ENCODE data around the gene IFIT1. TPM values are rescaled to one million over a fixed set of nuclear protein-coding genes. Genes with fewer than 3 reads are reported as not detected.

IFIT1 gene
- total RNA-seq = 33.3 and 45.0 TPM in 2 replicates

GRCh38 chr10:89391907-89392756, at the start of gene IFIT1:
Gene IFIT1 (plus strand): TSS chr10:89392623. CDS start chr10:89392713, 90 bp downstream.

GRCh38 chr10:89377705-89378637, 14.5 kb upstream of the IFIT1 start, which contains the start of gene IFIT1B:
Gene IFIT1B (plus strand): TSS chr10:89378056. CDS start chr10:89378136, 80 bp downstream.

GRCh38 chr10:89414146-89414878, 21.9 kb downstream of the IFIT1 start, which contains the start of gene IFIT5:
Gene IFIT5 (plus strand): TSS chr10:89414568. CDS start chr10:89414799, 231 bp downstream.

Other genes with a start within 250 kb of the IFIT1 start
- gene CH25H, start 185.3 kb upstream of the IFIT1 start, total RNA-seq = 2.1 and 4.8 TPM in 2 replicates
- gene LIPA, start 140.8 kb upstream of the IFIT1 start, total RNA-seq = 56.8 and 68.0 TPM in 2 replicates
- gene IFIT2, start 90.6 kb upstream of the IFIT1 start, total RNA-seq = 7.4 and 9.9 TPM in 2 replicates
- 45.0 and 48.6 TPM in 2 replicates for gene IFIT3, start 64.6 kb upstream of the IFIT1 start, total RNA-seq
- gene IFIT1B, start 14.6 kb upstream of the IFIT1 start, total RNA-seq = not detected in 2 replicates
- 39.5 and 42.4 TPM in 2 replicates for gene IFIT5, start 21.9 kb downstream of the IFIT1 start, total RNA-seq
- gene SLC16A12, start 143.0 kb downstream of the IFIT1 start, total RNA-seq = not detected in 2 replicates